Left ventricle myocardium superior (tissue), 1 donor: Measurements from ENCODE around the gene CD164L2. TPM values are rescaled to one million over a fixed set of nuclear protein-coding genes. Genes with fewer than 3 reads are reported as not detected.
A peak's percentile ranks its signal among the peaks of the same experiment; 100 is the strongest.
"Not testable (repeated sequence)": the region's sequence is repeated elsewhere in the genome, so short reads cannot be mapped to it uniquely, and the experiment has no call there.

Experiments
- ATAC-seq: fragments of 200-7000 bp; cut with Tn5 transposase; one replicate; pipeline ENCODE4 v1.9.1; 2020; ENCODE audit warnings: mild to moderate bottlenecking, moderate library complexity
- DNase-seq: peaks from one replicate; pipeline ENCODE4 v3.0.0-alpha.2; 2020
- intact Hi-C: fragments of 100-400 bp; cut with micrococcal nuclease; formaldehyde crosslinking; loops from one replicate; pipeline ENCODE4 v1.11.0; 2022
- long read RNA-seq: library from polyadenylated mRNA; unstranded; transcript quantifications from one replicate; pipeline ENCODE4 v2.0.0, GENCODE V29; 2021
- total RNA-seq: library from RNA; stranded (reverse); fragmentation: NEBNext Ultra II Directional; extraction: Animal tissue kit (Norgen Biotek cat#: 25700); gene quantifications from one replicate; pipeline ENCODE4 v1.2.1, GENCODE V29; 2021
- donor health status: DM: no; HTN: yes; CAD: no; lungs with severe emphysema.

The CD164L2 gene
- not detected for total RNA-seq
- long read RNA-seq, partial matches to known transcripts: 0 of 1 reads
- long read RNA-seq, other reads (novel, unspliced or antisense): 1 of 1 reads

DNA sequence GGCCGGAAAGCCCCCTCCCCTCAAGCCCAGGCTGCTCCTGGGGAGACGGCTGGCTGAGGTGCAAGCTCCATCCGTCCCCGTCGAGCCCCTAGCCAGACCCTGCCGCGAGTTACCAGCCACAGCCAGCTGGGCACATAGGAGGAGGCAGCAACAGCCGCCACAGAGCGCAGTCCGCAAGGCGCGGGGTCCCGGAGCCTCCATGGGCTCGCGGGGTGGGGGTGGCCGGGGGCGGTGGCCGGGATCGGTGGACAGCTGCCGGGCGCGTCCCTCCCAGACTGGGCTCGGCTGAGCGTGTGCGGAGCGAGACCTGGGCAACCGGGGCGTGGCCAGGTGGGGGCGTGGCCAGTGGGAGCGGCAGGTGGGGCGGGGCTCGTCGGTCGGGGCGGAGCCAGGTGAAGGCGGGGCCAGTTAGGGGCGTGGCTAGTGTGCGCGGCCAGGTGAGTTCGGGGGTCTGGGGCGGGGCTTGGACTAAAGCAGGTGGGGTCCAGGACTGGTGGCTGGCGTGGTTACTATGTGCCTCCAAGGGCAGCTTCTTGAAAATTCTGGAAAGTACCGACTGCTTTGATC lies at the start of gene CD164L2:
Gene CD164L2 (minus strand): TSS at position 295 of the 567 bp plus-strand sequence. CDS start 94 bp downstream, at position 201.
- ATAC-seq (no peak), DNase-seq (no peak)
- intact Hi-C loops: no loop called here

DNA sequence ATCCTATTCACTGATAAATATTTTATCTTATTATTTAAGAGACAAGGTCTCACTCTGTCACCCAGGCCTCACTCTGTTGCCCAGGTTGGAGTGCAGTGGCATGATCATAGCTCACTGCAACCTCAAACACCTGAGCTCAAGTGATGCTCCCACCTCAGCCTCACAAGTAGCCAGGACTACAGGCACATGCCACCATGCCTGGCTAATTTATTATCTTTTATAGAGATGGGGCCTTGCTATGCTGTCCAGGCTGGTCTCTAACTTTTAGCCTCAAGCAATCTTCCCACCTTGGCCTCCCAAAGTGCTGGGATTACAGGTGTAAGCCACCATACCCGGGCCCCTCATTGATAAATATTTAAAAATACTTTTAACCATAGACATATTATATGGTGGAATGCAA lies 49.6 kb upstream of the CD164L2 start:
- intact Hi-C loops: loop anchor here (10.0 kb wide), 1 partner anchor 52 kb away; no protein-coding TSS in a partner anchor
- not testable (repeated sequence) for ATAC-seq, DNase-seq

DNA sequence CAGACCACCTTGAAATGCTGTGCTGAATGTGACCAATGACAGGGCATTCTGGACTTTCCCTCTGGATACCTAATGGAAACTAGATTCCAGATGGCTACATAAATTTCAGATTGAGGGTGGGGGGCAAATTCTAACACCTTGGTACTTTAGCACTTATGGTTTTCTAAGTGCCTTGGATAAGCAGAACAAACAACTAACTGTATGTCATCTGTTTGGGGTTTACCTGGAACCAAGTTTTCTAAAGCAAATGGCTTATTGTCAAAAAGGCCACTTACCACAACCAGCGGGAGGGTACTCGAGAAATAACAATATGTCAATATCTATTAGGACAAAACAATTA lies 48.4 kb upstream of the CD164L2 start:
- ATAC-seq (no peak), DNase-seq (no peak)

DNA sequence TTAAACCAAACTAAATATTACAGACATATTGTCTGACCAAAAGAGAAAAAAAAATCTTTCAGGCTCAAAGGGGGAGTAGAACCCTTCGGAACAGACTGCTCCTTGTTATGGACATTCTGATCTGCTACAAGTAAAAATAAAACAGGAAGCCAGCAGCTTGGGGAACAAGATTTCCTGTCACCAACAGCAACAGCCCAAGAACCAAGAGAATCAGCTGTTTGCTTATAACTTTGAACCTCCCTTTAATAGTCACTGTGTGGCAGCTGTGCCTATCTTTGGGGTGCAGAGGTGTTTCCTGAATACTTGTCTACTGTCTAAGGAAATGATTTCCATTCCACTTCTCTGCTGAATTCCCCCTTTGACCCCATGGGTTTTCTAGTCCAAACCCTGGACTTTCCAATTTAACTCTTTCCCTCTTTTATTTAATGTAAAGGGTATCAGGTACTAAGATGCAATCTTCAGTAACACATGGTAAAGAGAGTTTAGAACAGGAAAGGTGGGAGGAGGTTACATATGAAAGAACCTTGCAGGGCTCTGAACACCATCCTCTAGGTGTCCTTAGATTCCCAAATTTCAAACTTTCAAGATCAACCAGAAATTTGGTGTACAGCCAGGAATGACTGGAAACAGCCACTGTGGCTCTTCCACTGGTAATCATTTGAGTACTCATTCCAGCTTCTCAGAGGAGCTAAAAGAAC lies 47.9 kb upstream of the CD164L2 start:
- ATAC-seq (peak; percentile 54), DNase-seq (no peak)
- intact Hi-C loops: loop anchor here (10.0 kb wide), 1 partner anchor 54 kb away; no protein-coding TSS in a partner anchor

More for the DNA sequence above, 48.4 kb upstream of the CD164L2 start:
- intact Hi-C loops: loop anchor here (10.0 kb wide), 1 partner anchor 53 kb away; no protein-coding TSS in a partner anchor

DNA sequence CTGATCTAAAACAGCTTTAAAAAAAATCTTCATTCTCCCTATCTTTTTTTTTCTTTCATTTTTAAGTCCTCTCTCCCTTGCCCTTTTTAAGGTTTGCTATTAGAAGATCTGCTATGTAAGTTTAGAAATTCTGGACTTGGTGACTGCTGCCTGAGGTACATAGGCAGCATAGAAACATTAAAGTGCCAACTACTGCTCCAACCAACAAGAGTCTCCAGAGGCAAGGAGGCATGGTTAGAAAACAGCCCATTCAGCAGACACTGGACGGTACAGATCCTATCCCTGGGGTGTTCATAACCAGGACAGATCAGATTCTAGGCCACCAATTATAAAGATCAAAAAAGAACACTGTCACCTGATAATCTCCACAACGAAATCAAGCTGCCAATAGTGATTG lies 45.9 kb upstream of the CD164L2 start:
- ATAC-seq: peak; percentile 16
- intact Hi-C loops: no loop called here
- no peak for DNase-seq

DNA sequence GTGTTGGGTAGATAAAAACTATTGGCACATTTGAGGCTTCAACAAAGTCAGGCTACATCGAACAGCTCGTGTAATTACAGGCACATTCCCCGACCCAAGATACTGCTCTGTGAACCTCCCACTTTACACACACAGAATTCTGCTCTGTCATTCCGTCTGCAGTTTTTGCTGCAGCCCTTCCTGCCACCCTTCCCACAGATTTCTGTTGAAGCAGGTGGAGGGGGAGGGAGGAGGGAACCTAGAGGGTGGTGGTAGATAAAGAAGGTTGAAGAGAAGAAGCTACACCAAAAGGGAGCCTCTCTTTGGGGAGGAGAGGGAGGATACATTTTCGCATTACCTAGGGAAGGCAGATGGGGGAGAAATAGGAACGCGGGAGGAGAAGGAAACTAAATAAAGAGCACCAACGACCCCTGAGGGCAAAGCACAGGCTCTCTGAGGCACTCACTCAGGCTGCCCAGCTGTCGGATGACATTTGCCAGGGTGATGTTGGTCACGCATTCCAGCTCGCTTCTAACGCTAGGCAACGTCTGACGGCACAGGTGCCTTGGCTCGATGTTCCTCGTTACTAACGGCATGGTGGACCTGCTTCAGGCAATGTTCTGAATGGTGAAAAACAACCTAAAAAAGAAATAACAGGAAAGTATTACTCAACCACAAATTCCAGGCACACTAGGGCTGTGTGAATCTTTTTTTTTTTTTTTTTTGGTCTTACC lies 45.3 kb upstream of the CD164L2 start:
- ATAC-seq: peak; percentile 76
- peak; percentile 69 for DNase-seq
- intact Hi-C loops: no loop called here

DNA sequence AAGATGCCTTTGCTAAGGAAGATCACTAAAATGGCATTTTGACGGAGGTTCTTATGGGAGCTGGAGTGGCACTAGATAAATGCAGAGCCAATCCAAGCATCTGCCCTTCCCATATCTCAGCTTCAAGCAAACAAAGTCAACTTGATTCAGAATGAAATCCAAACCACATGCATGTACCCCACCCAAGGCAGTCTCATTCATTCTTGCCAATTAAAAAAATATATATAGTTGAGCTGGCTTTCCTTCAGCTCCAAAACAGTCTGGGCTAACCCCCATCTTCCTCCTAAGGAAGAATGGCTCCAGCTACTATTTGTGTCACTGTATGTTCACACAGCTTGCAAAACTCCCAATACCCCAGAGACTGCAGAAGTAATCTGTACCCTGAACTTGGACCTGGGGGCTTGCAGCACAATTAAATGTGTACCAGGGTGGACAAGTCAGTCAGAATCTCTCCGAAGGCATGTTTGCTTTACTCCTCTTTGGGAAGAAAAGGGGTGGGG lies 44.7 kb upstream of the CD164L2 start:
- no peak for DNase-seq
- intact Hi-C loops: no loop called here
- peak; percentile 6 for ATAC-seq

DNA sequence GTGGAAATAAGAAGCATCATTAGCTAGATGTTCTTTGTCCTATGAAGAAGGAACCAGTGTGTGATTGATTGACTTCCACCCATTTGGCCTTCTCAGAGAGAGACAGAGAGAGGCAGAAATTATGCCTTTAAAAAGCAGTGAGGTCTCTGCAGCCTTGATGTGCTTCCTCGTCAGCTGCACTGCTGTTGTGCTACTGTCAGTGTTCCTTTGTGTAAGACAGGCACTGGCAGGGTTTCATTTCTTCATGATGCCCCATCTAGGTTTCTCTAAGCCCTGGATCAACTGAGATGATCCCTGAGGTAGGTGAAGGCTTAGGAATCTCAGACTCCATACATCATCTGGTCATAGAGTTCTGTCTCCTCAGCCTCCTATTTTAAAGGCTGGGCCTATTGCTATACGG lies 44.2 kb upstream of the CD164L2 start:
- ATAC-seq (peak; percentile 1), DNase-seq (no peak)
- intact Hi-C loops: no loop called here

DNA sequence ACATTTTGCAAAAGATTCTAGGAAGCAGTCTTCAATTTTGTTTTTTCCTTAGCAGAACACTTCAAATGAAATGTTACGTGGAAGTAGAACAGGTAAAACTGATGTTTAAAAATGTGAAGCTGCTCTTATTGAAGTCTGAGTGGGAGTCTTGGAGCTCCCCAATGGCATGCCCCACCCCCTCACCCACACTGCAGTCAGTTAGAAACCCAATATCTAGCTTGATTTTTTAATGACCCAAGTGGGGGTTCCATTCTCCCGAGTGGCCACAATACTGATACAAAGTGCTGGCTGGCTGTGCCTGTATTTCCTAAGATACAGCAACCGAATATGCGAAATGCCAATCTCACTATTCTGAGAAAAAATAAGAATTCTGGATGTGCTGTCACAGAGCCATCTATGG lies 40.6 kb upstream of the CD164L2 start:
- ATAC-seq: no peak

DNA sequence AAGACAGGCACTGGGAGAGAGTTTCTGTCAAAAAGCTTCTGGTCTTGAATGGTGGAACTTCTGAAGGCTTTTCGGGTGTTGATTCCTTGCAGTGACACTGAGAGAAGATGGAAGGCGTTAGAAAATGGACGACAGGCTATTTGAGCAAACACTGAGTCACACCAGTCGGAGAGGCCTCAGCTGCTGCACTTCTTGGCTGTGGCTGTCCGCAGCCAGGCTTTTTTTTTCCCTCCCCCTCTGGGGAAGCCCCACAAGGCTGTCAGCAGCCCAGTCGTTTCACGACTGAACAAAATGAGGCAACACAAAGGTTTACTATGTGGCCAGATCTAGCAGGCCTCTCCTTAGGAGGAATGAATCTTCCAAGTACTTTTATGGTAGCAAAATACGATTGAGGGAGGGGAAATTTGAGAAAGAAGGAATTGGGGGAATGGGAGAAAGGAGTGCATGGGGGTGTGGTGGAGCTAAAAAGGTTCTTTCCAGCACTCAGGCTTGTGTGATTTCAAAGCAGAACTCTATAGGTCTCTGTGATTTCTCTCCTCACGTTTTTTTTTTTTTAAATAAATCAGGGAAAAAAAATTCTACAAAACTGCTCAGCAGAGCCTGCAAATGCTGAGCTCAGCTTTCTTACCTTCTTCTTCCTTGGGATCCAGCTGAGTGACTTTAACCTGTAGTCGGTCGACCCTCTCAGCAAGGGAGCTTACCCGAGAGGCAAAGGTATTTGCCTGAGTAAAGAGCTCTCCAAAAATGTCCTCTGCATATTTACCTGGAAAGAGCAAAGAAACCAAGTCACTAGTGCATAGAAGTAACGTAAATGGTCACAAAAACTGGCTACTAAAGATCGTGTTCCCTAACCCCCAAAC lies 35.4 kb upstream of the CD164L2 start:
- ATAC-seq (peak; percentile 92), DNase-seq (peak; percentile 69)
- intact Hi-C loops: no loop called here

More for the DNA sequence above, 40.6 kb upstream of the CD164L2 start:
- intact Hi-C loops: no loop called here
- no peak for DNase-seq

DNA sequence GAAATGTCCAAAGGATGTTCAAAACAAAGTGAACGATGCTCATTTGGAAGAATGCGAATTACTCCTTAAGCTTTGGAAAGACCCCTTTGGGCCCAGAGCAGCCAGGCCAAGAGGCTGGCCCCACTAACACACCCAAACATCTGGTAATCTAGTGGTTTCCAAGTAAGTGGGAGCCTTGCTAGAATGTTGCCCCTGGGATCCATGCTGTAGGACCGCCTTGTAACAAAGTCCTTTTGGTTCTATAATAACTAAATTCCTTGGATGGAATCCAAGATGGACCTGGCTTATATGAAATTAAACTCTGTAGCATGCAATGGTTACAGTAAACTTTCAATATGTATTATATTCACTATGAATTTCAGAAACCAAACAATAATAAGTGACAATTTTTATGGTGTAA lies 34.6 kb upstream of the CD164L2 start:
- ATAC-seq (no peak), DNase-seq (no peak)
- intact Hi-C loops: no loop called here

DNA sequence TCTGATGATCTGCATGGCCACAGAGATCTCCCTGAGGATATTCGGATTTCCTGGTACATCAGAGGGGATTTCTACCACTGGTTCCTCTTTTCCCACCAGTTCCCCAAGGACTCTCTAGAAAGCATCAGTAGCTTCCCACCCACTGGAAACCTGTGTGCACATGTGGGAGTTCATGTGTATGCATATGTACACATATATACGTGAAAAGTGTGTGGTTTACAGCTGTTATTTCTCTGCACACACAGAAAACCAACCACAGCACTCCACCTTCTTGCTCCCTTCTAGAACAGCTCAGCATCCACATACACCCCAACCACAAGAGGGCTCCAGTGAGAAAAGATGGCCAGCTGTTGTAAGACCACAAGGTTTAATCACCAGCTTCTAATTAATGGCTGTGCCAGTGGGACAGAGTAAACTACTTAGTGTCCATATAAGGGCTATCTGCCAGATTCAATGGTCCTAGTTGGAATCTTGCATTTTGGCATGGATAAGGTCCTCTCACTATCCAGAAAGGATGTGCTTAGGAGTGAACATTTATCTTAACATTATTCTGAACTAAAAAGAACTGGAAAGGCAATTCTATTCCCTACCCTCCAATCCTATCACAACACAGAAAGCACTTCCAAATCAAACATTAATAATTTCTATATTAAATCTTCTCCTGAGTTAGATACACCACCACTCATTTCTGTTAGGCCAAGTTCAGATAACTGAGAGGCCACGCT lies 33.4 kb upstream of the CD164L2 start:
- DNase-seq (no peak), ATAC-seq (peak; percentile 33)
- intact Hi-C loops: no loop called here

DNA sequence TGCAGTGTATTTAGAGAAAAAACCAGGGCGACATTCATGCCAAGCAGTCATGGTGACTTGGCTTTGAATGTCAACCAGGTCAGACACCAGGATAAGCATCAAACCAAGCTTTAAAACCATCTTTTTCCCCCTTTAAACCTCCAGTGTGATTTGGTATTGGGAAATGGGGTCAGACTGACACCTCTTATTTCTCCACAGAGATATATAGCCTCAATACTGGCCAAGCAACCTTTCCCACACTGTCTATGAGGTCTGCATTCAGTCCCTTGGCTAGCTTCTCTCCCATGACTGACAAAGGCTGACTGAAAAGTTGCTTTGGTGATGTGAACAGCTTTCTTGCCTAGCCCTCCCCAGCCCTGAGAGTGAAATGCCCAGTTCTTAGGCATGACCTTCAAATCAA lies 31.0 kb upstream of the CD164L2 start:
- intact Hi-C loops: no loop called here
- no peak for ATAC-seq
- no peak for DNase-seq

DNA sequence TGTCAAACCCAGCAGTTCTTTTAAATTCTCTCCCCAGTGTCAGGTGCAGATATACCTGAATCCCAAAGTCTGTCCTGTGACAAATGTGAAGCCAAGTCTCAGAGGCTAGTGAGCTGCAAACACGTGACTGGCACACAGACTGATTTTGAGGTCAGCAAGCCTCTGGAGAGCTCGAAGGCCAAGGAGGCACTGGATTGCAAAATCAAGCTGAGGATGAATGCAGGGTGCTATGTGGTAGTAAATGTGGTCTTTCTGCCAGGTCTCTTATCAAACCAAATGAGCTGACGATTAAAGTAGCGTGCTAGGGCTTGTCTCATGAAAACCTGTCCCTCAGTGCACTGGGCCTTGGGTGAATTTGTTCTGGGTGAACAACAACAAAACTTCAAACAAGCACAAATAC lies 29.9 kb upstream of the CD164L2 start:
- intact Hi-C loops: no loop called here
- no peak for DNase-seq
- peak; percentile 76 for ATAC-seq

DNA sequence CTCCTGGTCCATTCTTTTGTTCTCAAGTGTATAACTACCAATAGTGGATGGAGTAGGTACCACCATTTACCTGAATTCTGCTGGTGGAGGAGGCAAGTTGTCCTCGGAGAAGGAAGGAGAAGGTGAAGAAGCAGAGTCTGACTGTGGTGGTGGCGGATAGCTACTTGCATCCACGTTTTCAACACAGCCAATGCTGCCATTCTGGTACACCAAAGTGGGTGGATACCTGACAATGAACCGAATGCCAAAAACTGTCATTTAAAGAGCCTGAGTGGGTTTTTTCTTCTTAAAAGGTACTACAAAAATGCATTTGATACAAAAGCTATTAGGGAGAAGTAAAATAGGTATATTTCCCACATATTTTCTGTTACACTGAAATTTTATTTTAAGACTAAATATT lies 29.4 kb upstream of the CD164L2 start:
- no peak for ATAC-seq
- intact Hi-C loops: no loop called here
- no peak for DNase-seq

DNA sequence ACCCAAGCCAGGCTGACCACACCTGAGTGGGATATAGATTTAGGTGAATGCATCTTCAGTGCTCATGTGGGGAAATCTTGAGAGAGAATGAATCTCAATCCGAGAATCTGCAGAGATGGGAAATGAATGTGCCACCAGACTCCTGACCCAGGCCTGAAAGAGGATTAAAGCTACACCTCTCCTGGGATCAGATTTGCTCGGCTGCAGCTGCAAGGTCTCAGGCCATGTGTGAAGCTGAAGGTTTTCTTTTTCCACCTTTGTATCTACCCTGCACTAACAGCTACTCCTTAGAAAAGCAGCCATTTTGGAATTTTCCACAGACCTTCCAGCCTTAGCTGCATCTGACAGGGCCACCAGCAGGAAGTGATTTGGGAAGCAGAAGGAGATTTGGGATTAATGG lies 27.6 kb upstream of the CD164L2 start:
- ATAC-seq (no peak), DNase-seq (no peak)
- intact Hi-C loops: no loop called here

DNA sequence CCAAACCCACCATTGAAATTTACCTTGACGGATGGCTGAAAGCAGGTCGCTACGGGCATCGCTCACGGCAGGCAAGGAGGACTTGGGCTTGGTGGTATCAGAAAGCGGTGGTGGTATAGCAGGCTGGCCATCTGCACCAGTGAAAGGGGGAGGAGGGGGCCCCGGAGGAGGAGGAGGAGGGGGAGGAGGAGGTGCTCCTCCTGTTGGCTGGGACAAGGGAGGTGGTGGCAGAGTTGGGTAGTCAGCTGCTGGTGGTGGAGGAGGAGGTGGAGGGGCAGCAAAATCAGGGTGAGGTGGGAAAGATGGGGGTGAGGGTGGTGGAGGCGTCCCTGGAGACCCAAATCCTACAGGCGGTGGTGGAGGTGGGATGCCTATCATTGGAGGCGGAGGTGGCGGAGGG lies 26.5 kb upstream of the CD164L2 start:
- intact Hi-C loops: no loop called here
- ATAC-seq (no peak), DNase-seq (no peak)

DNA sequence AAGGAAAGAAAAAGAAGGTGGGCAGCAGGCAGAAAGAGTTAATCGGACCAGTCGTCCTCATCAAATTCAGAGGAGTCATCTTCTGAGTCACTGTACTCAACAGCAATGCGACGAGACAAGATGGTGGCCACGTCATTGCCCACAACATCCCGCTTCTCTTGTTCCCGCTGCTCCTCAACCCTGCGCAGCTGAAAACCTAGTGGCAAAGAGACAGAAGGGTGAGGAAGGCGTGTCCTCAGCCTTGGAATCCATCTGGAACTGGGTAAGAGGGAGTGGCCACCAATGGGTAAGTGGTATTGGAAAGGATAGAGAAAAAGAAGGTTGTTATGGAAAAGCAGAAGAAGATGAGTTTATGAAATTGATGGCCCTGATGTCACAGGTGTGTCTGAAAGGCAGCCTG lies 25.0 kb upstream of the CD164L2 start:
- no peak for ATAC-seq
- no peak for DNase-seq
- intact Hi-C loops: no loop called here

DNA sequence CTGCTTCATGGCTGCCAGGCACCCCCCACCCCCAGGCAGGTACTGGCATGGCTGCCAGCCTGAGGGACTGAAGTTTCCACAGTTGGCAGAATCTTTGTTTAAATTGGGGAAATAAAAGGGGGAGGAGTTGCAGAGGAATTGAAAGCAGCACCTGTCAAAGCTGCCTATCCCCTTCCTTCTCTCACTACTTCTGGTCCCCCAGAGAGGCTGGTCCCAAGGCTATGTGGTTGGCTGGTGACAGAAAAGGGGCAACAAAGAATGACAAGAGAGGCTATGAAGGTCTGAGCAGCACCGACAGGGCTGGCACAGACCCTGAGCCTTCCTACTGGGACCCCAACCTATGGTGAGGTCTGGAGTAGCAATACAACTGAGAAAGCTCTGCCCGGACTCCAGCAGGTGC lies 23.7 kb upstream of the CD164L2 start:
- ATAC-seq, intact Hi-C loops, DNase-seq: not testable (repeated sequence)
